ENCODE results near the gene GALNT9. TPM values are rescaled to one million over a fixed set of nuclear protein-coding genes. Genes with fewer than 3 reads are reported as not detected.

GALNT9 gene
- polyA plus RNA-seq, 1 of the 3 experiments (the other 2 are of a cell fraction), result not detected

DNA sequence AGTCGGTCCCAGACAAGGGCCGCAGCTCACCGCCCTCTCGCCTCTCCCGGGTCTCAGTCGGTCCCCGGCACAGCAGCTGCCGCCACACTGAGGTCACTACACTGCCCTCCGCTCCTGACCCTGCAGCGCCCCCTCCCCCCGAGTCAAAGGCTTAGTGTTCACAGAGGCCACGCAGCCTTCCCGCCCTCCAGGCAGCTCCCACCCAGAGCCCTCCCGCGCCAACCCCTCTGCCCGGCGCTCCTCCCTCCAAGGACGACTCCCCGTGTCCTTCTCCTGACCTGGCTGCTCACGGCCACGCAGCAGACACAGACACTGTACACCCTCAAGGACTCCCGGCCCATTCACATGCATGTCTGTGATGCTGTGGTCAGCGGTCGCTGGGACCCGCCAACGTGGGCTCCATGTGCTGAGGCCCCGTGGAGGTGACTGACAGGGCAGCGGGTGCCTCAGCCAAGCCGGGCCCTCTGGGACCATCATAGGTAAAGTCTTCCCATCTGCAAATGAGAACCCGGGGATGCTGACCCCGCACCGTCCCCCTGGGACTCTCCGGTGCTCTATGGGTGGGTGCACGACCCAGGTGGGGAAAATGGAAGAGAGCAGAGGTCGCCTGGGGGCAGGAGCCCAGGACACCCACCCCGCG is 16.3 kb upstream of the GALNT9 start (continued):
- TF ChIP-seq MAX (IDR thresholded peaks at IDR 0.05; ENCODE audit: low read depth), result no peak
- TF ChIP-seq IRF3 (IDR thresholded peaks at IDR 0.05; ENCODE audit: low read depth, low read length), result no peak

- no peaks in the 10 kb centered on the region for H4K20me1 ChIP-seq (ENCODE audit: insufficient read depth)
- H3K4me3 ChIP-seq (ENCODE audit: low read depth in 2 of 2, low read length in 1 of 2), result no peak overlapping the region
- DNase-seq, result no peak
- H3K27me3 ChIP-seq (ENCODE audit: insufficient read depth), result peaks cover 84% of the 10 kb centered on the region
- TF ChIP-seq EZH2phosphoT487 (IDR thresholded peaks at IDR 0.05; ENCODE audit: borderline replicate concordance, low read depth) (no peak), TEAD4 (IDR thresholded peaks at IDR 0.05; ENCODE audit: borderline replicate concordance, insufficient read depth) (no peak), TAF1 (IDR thresholded peaks at IDR 0.05; ENCODE audit: borderline replicate concordance, low read depth, low read length) (no peak), MEF2A (IDR thresholded peaks at IDR 0.05; ENCODE audit: borderline replicate concordance, low read depth) (no peak), RFX5 (IDR thresholded peaks at IDR 0.05; ENCODE audit: low read length) (no peak), FOXM1 (IDR thresholded peaks at IDR 0.05; ENCODE audit: low read depth) (no peak), RXRA (IDR thresholded peaks at IDR 0.05; ENCODE audit: borderline replicate concordance, low read depth) (no peak), MXI1 (IDR thresholded peaks at IDR 0.05; ENCODE audit: low read depth, low read length) (no peak), FOXJ3 (CRISPR knock-in tag; IDR thresholded peaks at IDR 0.05) (no peak), FOSL2 (IDR thresholded peaks at IDR 0.05; ENCODE audit: borderline replicate concordance, low read depth) (no peak), SMC3 (IDR thresholded peaks at IDR 0.05; ENCODE audit: low read depth, low read length) (no peak)
- TF ChIP-seq, protein P1, sequence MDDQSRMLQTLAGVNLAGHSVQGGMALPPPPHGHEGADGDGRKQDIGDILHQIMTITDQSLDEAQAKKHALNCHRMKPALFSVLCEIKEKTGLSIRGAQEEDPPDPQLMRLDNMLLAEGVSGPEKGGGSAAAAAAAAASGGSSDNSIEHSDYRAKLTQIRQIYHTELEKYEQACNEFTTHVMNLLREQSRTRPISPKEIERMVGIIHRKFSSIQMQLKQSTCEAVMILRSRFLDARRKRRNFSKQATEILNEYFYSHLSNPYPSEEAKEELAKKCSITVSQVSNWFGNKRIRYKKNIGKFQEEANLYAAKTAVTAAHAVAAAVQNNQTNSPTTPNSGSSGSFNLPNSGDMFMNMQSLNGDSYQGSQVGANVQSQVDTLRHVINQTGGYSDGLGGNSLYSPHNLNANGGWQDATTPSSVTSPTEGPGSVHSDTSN (IDR thresholded peaks at IDR 0.05), result no peak
- TF ChIP-seq, protein P2, sequence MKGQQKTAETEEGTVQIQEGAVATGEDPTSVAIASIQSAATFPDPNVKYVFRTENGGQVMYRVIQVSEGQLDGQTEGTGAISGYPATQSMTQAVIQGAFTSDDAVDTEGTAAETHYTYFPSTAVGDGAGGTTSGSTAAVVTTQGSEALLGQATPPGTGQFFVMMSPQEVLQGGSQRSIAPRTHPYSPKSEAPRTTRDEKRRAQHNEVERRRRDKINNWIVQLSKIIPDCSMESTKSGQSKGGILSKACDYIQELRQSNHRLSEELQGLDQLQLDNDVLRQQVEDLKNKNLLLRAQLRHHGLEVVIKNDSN (IDR thresholded peaks at IDR 0.05; ENCODE audit: borderline replicate concordance, low read depth), result no peak
- TF ChIP-seq, protein P3, sequence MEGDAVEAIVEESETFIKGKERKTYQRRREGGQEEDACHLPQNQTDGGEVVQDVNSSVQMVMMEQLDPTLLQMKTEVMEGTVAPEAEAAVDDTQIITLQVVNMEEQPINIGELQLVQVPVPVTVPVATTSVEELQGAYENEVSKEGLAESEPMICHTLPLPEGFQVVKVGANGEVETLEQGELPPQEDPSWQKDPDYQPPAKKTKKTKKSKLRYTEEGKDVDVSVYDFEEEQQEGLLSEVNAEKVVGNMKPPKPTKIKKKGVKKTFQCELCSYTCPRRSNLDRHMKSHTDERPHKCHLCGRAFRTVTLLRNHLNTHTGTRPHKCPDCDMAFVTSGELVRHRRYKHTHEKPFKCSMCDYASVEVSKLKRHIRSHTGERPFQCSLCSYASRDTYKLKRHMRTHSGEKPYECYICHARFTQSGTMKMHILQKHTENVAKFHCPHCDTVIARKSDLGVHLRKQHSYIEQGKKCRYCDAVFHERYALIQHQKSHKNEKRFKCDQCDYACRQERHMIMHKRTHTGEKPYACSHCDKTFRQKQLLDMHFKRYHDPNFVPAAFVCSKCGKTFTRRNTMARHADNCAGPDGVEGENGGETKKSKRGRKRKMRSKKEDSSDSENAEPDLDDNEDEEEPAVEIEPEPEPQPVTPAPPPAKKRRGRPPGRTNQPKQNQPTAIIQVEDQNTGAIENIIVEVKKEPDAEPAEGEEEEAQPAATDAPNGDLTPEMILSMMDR (IDR thresholded peaks at IDR 0.05), result no peak
- H3K27ac ChIP-seq (ENCODE audit: low read depth in 2 of 2, low read length in 1 of 2), result no peak overlapping the region
- H3K9me2 ChIP-seq, result no peaks in the 10 kb centered on the region
- H2AFZ ChIP-seq (ENCODE audit: low read depth), result no peak overlapping the region
- no peak overlapping the region for H3K9ac ChIP-seq
- H3K9me3 ChIP-seq, result no peaks in the 10 kb centered on the region
- CTCF ChIA-PET, result interaction anchor here (1.7 kb wide), 1 partner anchor 70 kb away, joined by 4 read pairs; no protein-coding TSS in a partner anchor
- H3K79me2 ChIP-seq (ENCODE audit: insufficient read depth), result no peaks in the 10 kb centered on the region
- POLR2A ChIA-PET, result no interaction called here
- H3K4me1 ChIP-seq (ENCODE audit: control insufficient read depth in 1 of 2, insufficient read depth in 2 of 2, low read depth in 1 of 2, low read length in 1 of 2), result no peaks in the 10 kb centered on the region
- H3K36me3 ChIP-seq (replicated peaks in 1 of 2; ENCODE audit: control insufficient read depth in 1 of 2, insufficient read depth in 2 of 2, low read length in 1 of 2), result no peaks in the 10 kb centered on the region
- WGBS (ENCODE audit: low lambda C conversion rate), result 71% methylated on average over 3 of the region's 17 CpGs
- H3F3A ChIP-seq (replicated peaks; ENCODE audit: insufficient read depth), result no peaks in the 10 kb centered on the region
- no peak overlapping the region for H3K4me2 ChIP-seq
Measured at GRCh38 chr12:132345126-132345525, 15.7 kb upstream of the GALNT9 start.

Data from SK-N-SH (cell line).